HFFc6 (cell line): ENCODE results near the gene CD164. TPM values are rescaled to one million over a fixed set of nuclear protein-coding genes. Genes with fewer than 3 reads are reported as not detected.
A peak's percentile ranks its signal among the peaks of the same experiment; 100 is the strongest.

ENCODE experiments used
- DNase-seq: peaks from one replicate; pipeline ENCODE4 v3.0.0-alpha.2; 2018
- H3K27ac Mint-ChIP-seq: 2 replicates; pipeline ENCODE4 v1.8.0; 2020; ENCODE audit warnings: mild to moderate bottlenecking, mixed read lengths
- H3K27me3 Mint-ChIP-seq: 2 replicates; pipeline ENCODE4 v1.8.0; 2021; ENCODE audit warnings: mild to moderate bottlenecking, moderate library complexity, mixed read lengths; ENCODE audit not compliant: insufficient read depth
- H3K36me3 Mint-ChIP-seq: 2 replicates; pipeline ENCODE4 v1.8.0; 2021; ENCODE audit warnings: low read depth, mixed read lengths
- H3K4me1 Mint-ChIP-seq: 2 replicates; pipeline ENCODE4 v1.8.0; 2020; ENCODE audit warnings: low read depth, mixed read lengths
- H3K4me3 Mint-ChIP-seq: 2 replicates; pipeline ENCODE4 v1.8.0; 2020; ENCODE audit warnings: mild to moderate bottlenecking, moderate library complexity, mixed read lengths
- H3K9me3 Mint-ChIP-seq: 2 replicates; pipeline ENCODE4 v1.8.0; 2020; ENCODE audit warnings: mild to moderate bottlenecking, mixed read lengths
- total RNA-seq, 6 experiments: library from RNA; stranded (reverse); fragmentation: NEBNext Ultra II Directional; extraction: Animal tissue kit (Norgen Biotek cat#: 25700); gene quantifications; 2 replicates in 1 of 6; 3 replicates in 5 of 6; pipeline ENCODE4 v1.2.3, GENCODE V29; 2021
- TF ChIP-seq, protein P1 (sequence below): fragments of 200-600 bp; sonication (generic); IDR thresholded peaks from 2 replicates; pipeline ENCODE4 v1.5.0; 2021; ENCODE audit warnings: antibody characterized with exemption, mild to moderate bottlenecking

CD164 gene
- total RNA-seq, 6 experiments from 2014 or later, result 243 to 260 (median 252) TPM

DNA sequence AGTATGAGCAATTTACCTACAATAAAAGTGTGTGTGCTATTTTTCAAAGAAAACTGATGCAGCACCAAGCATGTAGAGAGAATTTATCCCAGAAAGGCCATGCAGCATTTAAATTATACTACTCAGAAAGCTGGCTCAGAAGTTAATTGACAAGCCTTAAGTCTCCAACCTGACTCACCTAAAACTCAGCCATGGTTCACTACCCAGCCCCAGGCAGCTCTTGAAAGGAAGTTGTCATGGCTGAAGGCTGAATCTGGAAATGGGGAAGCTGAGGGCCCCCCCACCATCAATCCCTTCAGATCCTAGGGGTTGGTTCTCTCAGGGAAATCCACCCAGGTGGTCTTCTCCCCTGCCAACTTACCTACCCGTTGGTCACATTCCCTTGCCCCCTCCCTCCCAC is 38.5 kb upstream of the CD164 start:
- H3K36me3 Mint-ChIP-seq, result no peaks in the 10 kb centered on the region
- no peaks in the 10 kb centered on the region for H3K9me3 Mint-ChIP-seq
- H3K27me3 Mint-ChIP-seq, result peaks cover 8% of the 10 kb centered on the region
- peaks cover 18% of the 10 kb centered on the region for H3K4me1 Mint-ChIP-seq
- DNase-seq, result no peak
- no peak overlapping the region for H3K27ac Mint-ChIP-seq
- no peak overlapping the region for H3K4me3 Mint-ChIP-seq
- TF ChIP-seq, protein P1, sequence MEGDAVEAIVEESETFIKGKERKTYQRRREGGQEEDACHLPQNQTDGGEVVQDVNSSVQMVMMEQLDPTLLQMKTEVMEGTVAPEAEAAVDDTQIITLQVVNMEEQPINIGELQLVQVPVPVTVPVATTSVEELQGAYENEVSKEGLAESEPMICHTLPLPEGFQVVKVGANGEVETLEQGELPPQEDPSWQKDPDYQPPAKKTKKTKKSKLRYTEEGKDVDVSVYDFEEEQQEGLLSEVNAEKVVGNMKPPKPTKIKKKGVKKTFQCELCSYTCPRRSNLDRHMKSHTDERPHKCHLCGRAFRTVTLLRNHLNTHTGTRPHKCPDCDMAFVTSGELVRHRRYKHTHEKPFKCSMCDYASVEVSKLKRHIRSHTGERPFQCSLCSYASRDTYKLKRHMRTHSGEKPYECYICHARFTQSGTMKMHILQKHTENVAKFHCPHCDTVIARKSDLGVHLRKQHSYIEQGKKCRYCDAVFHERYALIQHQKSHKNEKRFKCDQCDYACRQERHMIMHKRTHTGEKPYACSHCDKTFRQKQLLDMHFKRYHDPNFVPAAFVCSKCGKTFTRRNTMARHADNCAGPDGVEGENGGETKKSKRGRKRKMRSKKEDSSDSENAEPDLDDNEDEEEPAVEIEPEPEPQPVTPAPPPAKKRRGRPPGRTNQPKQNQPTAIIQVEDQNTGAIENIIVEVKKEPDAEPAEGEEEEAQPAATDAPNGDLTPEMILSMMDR, result no peak

DNA sequence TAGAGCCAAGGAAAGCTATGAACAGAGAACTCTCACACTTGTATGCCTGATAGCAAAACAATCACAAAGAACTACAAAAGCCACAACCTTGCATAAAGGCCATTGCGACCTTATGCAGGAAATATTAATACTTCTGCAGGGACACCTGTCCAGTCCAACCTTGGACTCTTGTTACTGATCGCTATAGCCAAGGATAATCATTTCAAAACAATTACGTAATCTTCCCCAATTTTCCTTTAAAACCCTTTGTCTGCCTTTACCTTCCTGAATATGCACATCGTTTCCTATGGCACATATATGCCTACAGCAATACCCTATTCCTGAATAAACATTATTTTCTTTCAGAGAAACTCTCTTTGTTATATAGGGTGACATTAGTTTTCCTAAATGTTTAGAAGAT is 35.4 kb upstream of the CD164 start:
- no peak overlapping the region for H3K27ac Mint-ChIP-seq
- H3K4me3 Mint-ChIP-seq, result no peak overlapping the region
- H3K36me3 Mint-ChIP-seq, result no peaks in the 10 kb centered on the region
- no peaks in the 10 kb centered on the region for H3K9me3 Mint-ChIP-seq
- no peaks in the 10 kb centered on the region for H3K4me1 Mint-ChIP-seq
- no peak for DNase-seq
- TF ChIP-seq, protein P1, result no peak
- peaks cover 20% of the 10 kb centered on the region for H3K27me3 Mint-ChIP-seq

DNA sequence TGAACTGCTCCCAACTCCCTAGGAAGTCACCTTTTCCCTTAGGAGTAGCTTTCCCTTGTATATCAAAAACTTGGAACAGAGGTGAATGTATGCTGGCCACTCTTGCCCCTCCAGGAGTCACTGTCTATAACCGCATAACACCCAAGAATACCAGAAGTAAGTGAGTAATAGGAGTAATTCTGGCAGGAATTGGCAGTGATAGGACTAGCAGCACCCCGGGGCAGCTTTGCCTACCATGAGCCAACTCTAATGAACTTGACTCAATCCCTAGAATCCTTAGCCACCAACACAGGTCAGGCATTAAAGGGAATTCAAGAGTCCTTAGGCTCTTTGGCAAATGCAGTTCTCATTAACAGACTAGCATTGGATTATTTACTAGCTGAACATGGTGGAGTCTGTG is 28.8 kb upstream of the CD164 start:
- TF ChIP-seq, protein P1, result no peak
- no peaks in the 10 kb centered on the region for H3K9me3 Mint-ChIP-seq
- no peaks in the 10 kb centered on the region for H3K36me3 Mint-ChIP-seq
- peaks cover 26% of the 10 kb centered on the region for H3K27me3 Mint-ChIP-seq
- no peak overlapping the region for H3K4me3 Mint-ChIP-seq
- DNase-seq, result no peak
- no peak overlapping the region for H3K27ac Mint-ChIP-seq
- H3K4me1 Mint-ChIP-seq, result no peaks in the 10 kb centered on the region

DNA sequence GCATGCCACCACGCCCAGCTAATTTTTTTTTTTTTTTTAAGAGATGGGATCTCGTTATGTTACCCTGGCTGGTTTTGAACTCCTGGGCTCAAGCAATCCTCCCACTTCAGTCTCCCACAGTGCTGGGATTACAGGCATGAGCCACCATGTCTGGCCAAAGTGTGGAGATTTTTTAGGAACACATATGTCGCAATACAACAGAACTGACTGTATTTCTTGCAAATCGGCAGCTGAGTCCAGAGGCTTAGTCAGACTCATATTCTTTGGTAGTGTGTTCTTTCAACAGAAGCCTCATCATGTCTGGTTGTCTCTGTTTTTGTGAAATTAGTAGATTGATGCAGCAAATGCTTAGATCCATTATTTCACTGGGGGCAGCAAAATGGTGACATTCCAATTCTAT is 23.9 kb upstream of the CD164 start:
- no peaks in the 10 kb centered on the region for H3K36me3 Mint-ChIP-seq
- DNase-seq, result peak; percentile 60
- peaks cover 21% of the 10 kb centered on the region for H3K27me3 Mint-ChIP-seq
- TF ChIP-seq, protein P1, result no peak
- no peak overlapping the region for H3K27ac Mint-ChIP-seq
- no peak overlapping the region for H3K4me3 Mint-ChIP-seq
- H3K9me3 Mint-ChIP-seq, result no peaks in the 10 kb centered on the region
- H3K4me1 Mint-ChIP-seq, result no peaks in the 10 kb centered on the region

DNA sequence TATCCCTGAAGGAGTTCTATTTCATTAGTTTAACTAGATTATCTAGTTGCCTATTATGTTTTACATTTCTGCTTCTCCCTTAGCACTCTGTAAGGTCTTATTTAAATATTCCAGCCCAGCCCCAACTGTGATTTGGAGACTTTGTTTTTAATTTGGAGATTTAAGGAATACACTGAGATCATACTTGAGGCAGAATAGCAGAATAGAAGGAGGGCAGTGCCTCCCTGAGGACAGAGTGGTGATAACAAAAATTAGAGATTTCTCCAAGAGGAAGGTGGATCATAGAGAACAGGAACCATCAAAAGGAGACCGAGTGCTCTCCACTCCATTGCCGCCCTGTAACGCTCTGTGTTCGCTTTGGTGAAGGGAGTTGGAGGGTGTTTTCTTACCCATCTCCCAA is 14.8 kb upstream of the CD164 start:
- DNase-seq, result no peak
- TF ChIP-seq, protein P1, result peak; percentile 64
- no peaks in the 10 kb centered on the region; the same call in 1 of the 2 replicates for H3K4me1 Mint-ChIP-seq
- H3K4me3 Mint-ChIP-seq, result no peak overlapping the region
- H3K27ac Mint-ChIP-seq, result no peak overlapping the region
- no peaks in the 10 kb centered on the region for H3K9me3 Mint-ChIP-seq
- H3K36me3 Mint-ChIP-seq, result no peaks in the 10 kb centered on the region
- peaks cover 13% of the 10 kb centered on the region for H3K27me3 Mint-ChIP-seq
